Heart right ventricle (tissue), 16 donors: ENCODE measurements around the gene USP47. TPM values are rescaled to one million over a fixed set of nuclear protein-coding genes. Genes with fewer than 3 reads are reported as not detected.

ENCODE experiments used
- ATAC-seq, 8 donors: fragments of 200-7000 bp; cut with Tn5 transposase; one replicate each; pipeline ENCODE4 v1.9.1; 2020; ENCODE audit warnings: mild to moderate bottlenecking in 8 of 8, moderate library complexity in 8 of 8, moderate number of reproducible peaks in 1 of 8
- DNase-seq, 2 donors: peaks; one replicate each; pipeline ENCODE4 v3.0.0-alpha.2; 2020
- H3K27ac ChIP-seq, 10 donors: fragments of 200-600 bp; sonication (generic) in 2 of 10; one replicate each; pipeline versions ENCODE4 v1.5.0 to v1.8.0; 2020 to 2022; ENCODE audit warnings: mild to moderate bottlenecking in 3 of 10
- H3K27me3 ChIP-seq, 7 donors: fragments of 200-600 bp; one replicate each; pipeline ENCODE4 v1.8.0; 2021 to 2022; ENCODE audit warnings: mild to moderate bottlenecking in 2 of 7
- H3K36me3 ChIP-seq, 9 donors: fragments of 200-600 bp; sonication (generic) in 1 of 9; one replicate each; pipeline versions ENCODE4 v1.5.0 to v1.8.0; 2020 to 2022; ENCODE audit warnings: mild to moderate bottlenecking in 2 of 9
- H3K4me1 ChIP-seq, 9 donors: fragments of 200-600 bp; sonication (generic) in 1 of 9; one replicate each; pipeline versions ENCODE4 v1.5.0 to v1.8.0; 2020 to 2022; ENCODE audit warnings: mild to moderate bottlenecking in 4 of 9
- H3K4me3 ChIP-seq, 10 donors: fragments of 200-600 bp; sonication (generic) in 2 of 10; one replicate each; pipeline versions ENCODE4 v1.5.0 to v1.8.0; 2020 to 2022; ENCODE audit warnings: mild to moderate bottlenecking in 7 of 10, moderate library complexity in 2 of 10
- H3K9me3 ChIP-seq, 11 donors: fragments of 200-600 bp in 10 of 11; sonication (generic) in 2 of 11; one replicate each; pipeline versions ENCODE4 v1.5.0 to v1.8.0; 2013 to 2022; ENCODE audit warnings: mild to moderate bottlenecking in 2 of 11, control low read depth in 1 of 11, moderate library complexity in 1 of 11
- CTCF ChIP-seq, 9 donors: fragments of 200-600 bp; sonication (generic) in 2 of 9; IDR thresholded peaks; one replicate each; pipeline versions ENCODE4 v1.5.0 to v1.8.0; 2021 to 2022; ENCODE audit warnings: antibody characterized with exemption in 9 of 9, mild to moderate bottlenecking in 5 of 9, moderate library complexity in 1 of 9
- WGBS, 2 donors: extraction: QIAGEN DNeasy Blood & Tissue Kit; methylation state at CpG; one replicate each; pipeline ENCODE4 v1.1.7; 2013; ENCODE audit warnings: inconsistent platforms in 1 of 2; 5-methylcytosine and 5-hydroxymethylcytosine counted together
- intact Hi-C, 10 donors: fragments of 100-400 bp; cut with DNase I; formaldehyde crosslinking; loops; one replicate each; pipeline versions ENCODE4 v1.11.1 to v1.14.2; 2022
- polyA plus RNA-seq, 2 donors: library from polyadenylated mRNA; stranded (reverse); fragments of 200-250 nt; gene quantifications; one replicate each; pipeline ENCODE4 v1.2.3, GENCODE V29; 2013
- total RNA-seq, 10 donors: library from RNA; stranded (reverse); fragmentation: NEBNext Ultra II Directional in 3 of 10; extraction: Animal tissue kit (Norgen Biotek cat#: 25700) in 3 of 10; gene quantifications; one replicate each; pipeline versions ENCODE4 v1.2.1 to v1.2.4, GENCODE V29; 2021 to 2023
- donor health status: Arrhythmogenic right ventricular cardiomyopathy.
- donor health status: ischemic (EF 13 %, LVEDD 7.1; RV severe dilation, severe dysfunction).
- donor health status: healthy with polysubstance abuse.
- donor health status: DM: no; HTN: yes; CAD: no.
- donor health status: DM: no; HTN: no; CAD: no.
- donor health status: ischemic (EF 25% LVEDD 6.9; RV normal size, moderate dysfunction).
- donor health status: ischemic (EF 25% LVEDD 5.7; RV mildly dilated, moderate dysfunction).
- donor health status: healthy.
- donor health status: DM: yes; HTN: yes; CAD: no.
- donor health status: Ischemic cardiomyopathy.
- donor health status: ischemic (EF 35%, LVEDD 5.7; RV mildly dilated, moderate dysfunction).
- donor health status: nonischemic (EF 11% LVEDD 7.7; RV severe dilation, severe dysfunction).
- donor health status: DM: yes; HTN: yes; CAD: no.
- donor health status: PGD.
- donor health status: ischemic (EF 29% LVEDD 5.4; RV normal size, mild dysfunction).
- donor health status: nonischemic (EF 23%, LVEDD 6.1; RV moderate dilation, normal function).

The USP47 gene
- total and polyA plus RNA-seq, 12 donors: 30.5 to 56.4 (median 52.5) TPM

DNA sequence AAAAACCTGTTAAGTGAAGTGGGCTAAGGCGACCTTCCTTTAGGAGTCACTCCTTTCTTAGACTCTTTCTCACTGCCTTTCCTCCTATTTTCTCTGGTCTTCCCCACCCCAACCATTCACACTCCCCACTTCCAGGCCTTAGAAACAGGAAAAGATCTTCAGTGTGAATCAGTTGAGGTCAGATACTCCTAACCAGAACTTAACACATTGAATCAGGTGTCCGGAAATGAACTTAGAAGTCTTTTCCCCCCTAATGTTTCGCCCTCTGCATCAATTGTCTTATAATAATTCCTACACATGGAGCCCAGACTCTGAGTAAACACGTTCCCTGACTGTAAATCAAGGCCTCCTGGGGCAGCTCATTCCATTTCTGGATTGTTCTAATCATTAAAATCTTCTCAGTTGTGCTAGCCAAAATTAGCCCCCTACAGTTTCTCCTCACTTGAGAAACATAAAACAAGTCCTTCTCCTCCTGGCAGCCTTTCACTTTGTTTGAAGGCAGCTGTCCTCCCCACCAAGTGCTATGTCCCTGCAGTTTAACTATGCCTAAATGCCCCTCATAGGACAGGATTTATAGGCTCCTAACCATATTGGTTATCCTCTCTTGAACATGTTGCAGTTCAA is 32.7 kb upstream of the USP47 start:
- Histone ChIP-seq H3K9me3 (peaks cover 0 to 5% (median 0%) of the 10 kb centered on the region in 11 donors), H3K27ac (peak overlapping the region in 4 of 10 donors; percentile 23 to 59 (median 32)), H3K27me3 (no peaks in the 10 kb centered on the region), H3K4me3 (no peak overlapping the region), H3K4me1 (peaks cover 0 to 33% (median 18%) of the 10 kb centered on the region in 9 donors), H3K36me3 (no peaks in the 10 kb centered on the region)
- TF ChIP-seq CTCF (IDR thresholded peaks at IDR 0.05): no peak
- no peak for ATAC-seq
- WGBS, 2 donors: 71 to 76% methylated on average over 4 of the region's 4 CpGs
- no peak for DNase-seq
- intact Hi-C loops: loop anchor here in 6 of 10 donors (5.0 to 10.0 kb wide), 6 partner anchors 76 to 476 kb away; no protein-coding TSS in a partner anchor

DNA sequence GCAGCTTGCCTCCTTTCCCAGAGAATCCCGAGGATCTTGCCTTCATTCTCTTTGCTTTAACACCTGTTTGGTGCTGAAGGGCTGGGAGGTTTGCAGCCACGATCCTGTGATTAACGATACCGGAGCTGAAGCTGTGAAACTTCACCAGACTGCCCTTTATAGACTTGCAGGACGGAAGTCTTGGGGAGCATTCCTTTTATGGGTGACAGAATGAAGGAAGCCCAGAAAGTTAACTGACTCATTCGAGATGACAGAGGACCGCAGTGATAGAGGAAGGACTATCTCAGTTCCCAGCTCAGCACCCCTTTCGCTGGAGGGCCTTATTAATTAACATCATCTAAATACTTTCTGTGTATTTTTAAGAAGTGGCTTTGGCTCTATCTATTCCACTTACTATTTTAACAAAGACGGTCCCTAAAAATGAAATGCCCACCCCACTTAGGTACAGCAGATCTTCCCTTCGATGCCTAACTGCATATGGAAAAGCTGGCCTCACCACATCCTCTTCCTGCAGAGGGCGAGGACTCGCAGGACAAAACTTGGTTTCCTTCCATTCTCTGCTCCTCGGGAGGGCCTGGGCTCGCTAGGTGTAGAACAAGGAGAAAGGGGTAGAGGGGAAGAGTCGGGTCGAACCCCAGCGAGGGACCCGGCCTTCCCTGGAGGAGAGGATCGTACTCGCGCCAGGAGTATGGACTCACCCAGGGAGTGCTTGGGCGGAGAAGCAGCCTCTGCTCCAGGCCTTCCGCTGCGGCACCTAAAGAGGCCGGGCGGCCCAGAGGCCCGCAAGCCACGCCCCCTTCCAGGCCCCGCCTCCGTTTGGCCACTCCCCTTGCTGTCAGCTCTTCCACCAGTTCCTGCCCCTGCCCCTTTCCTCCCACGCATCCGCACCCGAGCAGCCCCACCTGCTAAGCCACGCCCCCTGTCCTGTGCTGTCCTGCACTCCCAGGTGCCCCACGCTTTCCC is 30.7 kb upstream of the USP47 start:
- peaks cover 0 to 33% (median 18%) of the 10 kb centered on the region in 9 donors for H3K4me1 ChIP-seq
- WGBS, 2 donors: 83 to 87% methylated on average over 35 of the region's 35 CpGs
- H3K27me3 ChIP-seq: no peaks in the 10 kb centered on the region
- no peaks in the 10 kb centered on the region for H3K36me3 ChIP-seq
- no peak overlapping the region for H3K27ac ChIP-seq
- no peaks in the 10 kb centered on the region for H3K9me3 ChIP-seq
- no peak overlapping the region for H3K4me3 ChIP-seq
- intact Hi-C loops: loop anchor here in 2 of 10 donors (10.0 kb wide), 2 partner anchors 84 to 104 kb away; no protein-coding TSS in a partner anchor
- peak in 1 of 2 donors; percentile 13 for DNase-seq
- no peak for TF ChIP-seq CTCF (IDR thresholded peaks at IDR 0.05)
- ATAC-seq: peak in 1 of 8 donors; percentile 49

DNA sequence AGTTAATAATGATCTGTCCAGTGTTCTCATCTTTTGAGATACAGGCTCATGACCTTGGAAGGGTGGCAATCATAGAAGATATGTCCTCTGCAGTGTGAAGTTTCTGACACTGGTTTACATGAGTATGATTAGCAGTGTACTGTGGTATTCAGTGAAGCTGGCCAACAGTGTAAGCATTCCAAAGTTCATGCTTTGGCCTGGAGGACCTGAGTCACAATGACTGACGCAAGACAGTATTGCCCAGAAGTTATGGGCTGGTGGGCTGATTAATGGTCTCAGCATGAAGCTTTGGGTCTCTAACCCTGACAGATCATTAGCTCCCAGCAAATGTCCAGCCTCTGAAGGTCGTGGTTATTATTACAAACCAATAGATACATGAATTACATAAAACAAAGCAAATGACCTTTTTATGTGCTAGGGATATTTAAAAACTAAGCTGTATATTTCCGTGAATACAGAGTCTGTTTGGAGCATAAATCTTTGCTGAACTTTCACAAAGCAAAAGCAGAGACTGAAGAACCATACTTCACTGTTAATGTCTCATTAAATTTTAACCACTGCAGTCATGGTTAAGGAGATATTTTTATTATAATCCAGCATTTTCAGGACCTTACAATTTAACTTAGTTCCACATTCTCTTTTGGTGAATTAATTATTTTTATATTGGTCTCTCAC is 28.3 kb upstream of the USP47 start:
- peak in 1 of 2 donors; percentile 53 for DNase-seq
- no peaks in the 10 kb centered on the region for H3K9me3 ChIP-seq
- intact Hi-C loops: loop anchor here in 2 of 10 donors (10.0 kb wide), 2 partner anchors 81 to 101 kb away; no protein-coding TSS in a partner anchor
- 52 to 54% methylated on average over 3 of the region's 3 CpGs for WGBS, 2 donors
- peaks cover 0 to 24% (median 14%) of the 10 kb centered on the region in 9 donors for H3K4me1 ChIP-seq
- no peaks in the 10 kb centered on the region for H3K27me3 ChIP-seq
- peak overlapping the region; percentile 6 to 79 (median 62) for H3K27ac ChIP-seq
- no peaks in the 10 kb centered on the region for H3K36me3 ChIP-seq
- ATAC-seq: peak; percentile 91 to 98 (median 93)
- TF ChIP-seq CTCF (IDR thresholded peaks at IDR 0.05): no peak
- no peak overlapping the region for H3K4me3 ChIP-seq
